ENCODE data around the gene AKAP10.

DNA sequence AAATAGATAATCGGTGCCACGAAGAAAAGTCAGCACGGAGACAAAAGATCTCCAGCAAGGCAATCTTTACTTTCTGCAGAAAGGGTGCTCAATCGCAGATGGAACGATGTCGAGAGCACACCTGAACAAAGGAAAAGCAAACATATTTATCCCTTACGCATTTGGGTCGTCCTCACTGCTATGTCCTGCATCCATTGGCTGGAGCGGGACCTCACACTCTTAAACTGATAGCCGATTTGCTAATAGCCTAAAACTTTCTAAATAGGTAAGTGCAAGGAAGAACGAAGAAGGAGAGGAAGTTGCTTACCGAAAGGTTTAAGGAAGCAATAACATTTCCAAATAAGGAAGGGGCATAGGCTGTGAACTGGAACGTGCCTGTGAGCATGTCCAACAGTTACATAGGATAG is 1.2 kb upstream of the AKAP10 start:
- TF ChIP-seq ZNF384 (IDR thresholded peaks at IDR 0.05) (no peak), ARNT (IDR thresholded peaks at IDR 0.05) (no peak), BHLHE40 (IDR thresholded peaks at IDR 0.05; ENCODE audit: borderline replicate concordance) (no peak), CTBP1 (IDR thresholded peaks at IDR 0.05; ENCODE audit: borderline replicate concordance) (no peak), FOXM1 (IDR thresholded peaks at IDR 0.05; ENCODE audit: borderline replicate concordance) (no peak), TARDBP (IDR thresholded peaks at IDR 0.05) (no peak), SP1 (IDR thresholded peaks at IDR 0.05) (no peak), FOXA1 (IDR thresholded peaks at IDR 0.05) (no peak), NFRKB (IDR thresholded peaks at IDR 0.05) (no peak)

Data from HEK293T (cell line).